Astrocyte of the spinal cord (primary cell): ENCODE data around the gene CPXM2.

Experiments
- DNase-seq: peaks from one replicate; pipeline ENCODE4 v3.0.0; 2011; ENCODE audit warnings: low read depth, low spot score
- H3K4me3 ChIP-seq: 2 replicates; pipeline ENCODE4 v1.5.1; 2011; ENCODE audit warnings: low read depth, mild to moderate bottlenecking, low read length, moderate library complexity
- CTCF ChIP-seq: IDR thresholded peaks from 2 replicates; pipeline ENCODE4 v1.5.1; 2012; ENCODE audit warnings: low read depth, mild to moderate bottlenecking, low read length, inconsistent platforms
- in situ Hi-C: cut with HindIII; loops from 2 replicates; pipeline ENCODE4 v1.10.0; 2017; ENCODE audit warnings: low sequenced_read_pairs

The CPXM2 gene

GRCh38 chr10:123862421-123863182 is 29.0 kb downstream of the CPXM2 start:
- in situ Hi-C loops: no loop called here

GRCh38 chr10:123860856-123861255 is 30.8 kb downstream of the CPXM2 start:
- DNase-seq: no peak
- in situ Hi-C loops: no loop called here
- H3K4me3 ChIP-seq: no peak overlapping the region
- no peak for TF ChIP-seq CTCF

More at GRCh38 chr10:123862421-123863182, 29.0 kb downstream of the CPXM2 start:
- DNase-seq: no peak
- H3K4me3 ChIP-seq: no peak overlapping the region
- TF ChIP-seq CTCF: no peak

GRCh38 chr10:123860209-123860608 is 31.4 kb downstream of the CPXM2 start:
- no peak for TF ChIP-seq CTCF
- DNase-seq: no peak
- in situ Hi-C loops: no loop called here

GRCh38 chr10:123859653-123860050 is 32.0 kb downstream of the CPXM2 start:
- in situ Hi-C loops: no loop called here
- DNase-seq: no peak
- no peak for TF ChIP-seq CTCF
- no peak overlapping the region for H3K4me3 ChIP-seq

More at GRCh38 chr10:123860209-123860608, 31.4 kb downstream of the CPXM2 start:
- H3K4me3 ChIP-seq: no peak overlapping the region

GRCh38 chr10:123858907-123859652 is 32.5 kb downstream of the CPXM2 start:
- TF ChIP-seq CTCF: no peak
- no peak for DNase-seq
- in situ Hi-C loops: no loop called here
- H3K4me3 ChIP-seq: no peak overlapping the region

GRCh38 chr10:123858077-123858681 is 33.4 kb downstream of the CPXM2 start:
- H3K4me3 ChIP-seq: no peak overlapping the region
- in situ Hi-C loops: no loop called here
- TF ChIP-seq CTCF: no peak
- no peak for DNase-seq
